ENCODE measurements around the gene TAMALIN. TPM values are rescaled to one million over a fixed set of nuclear protein-coding genes. Genes with fewer than 3 reads are reported as not detected.
A peak's percentile ranks its signal among the peaks of the same experiment; 100 is the strongest.

Gene TAMALIN
- total RNA-seq, 2 experiments from 2014 or later, result 26.0 to 26.4 TPM

DNA sequence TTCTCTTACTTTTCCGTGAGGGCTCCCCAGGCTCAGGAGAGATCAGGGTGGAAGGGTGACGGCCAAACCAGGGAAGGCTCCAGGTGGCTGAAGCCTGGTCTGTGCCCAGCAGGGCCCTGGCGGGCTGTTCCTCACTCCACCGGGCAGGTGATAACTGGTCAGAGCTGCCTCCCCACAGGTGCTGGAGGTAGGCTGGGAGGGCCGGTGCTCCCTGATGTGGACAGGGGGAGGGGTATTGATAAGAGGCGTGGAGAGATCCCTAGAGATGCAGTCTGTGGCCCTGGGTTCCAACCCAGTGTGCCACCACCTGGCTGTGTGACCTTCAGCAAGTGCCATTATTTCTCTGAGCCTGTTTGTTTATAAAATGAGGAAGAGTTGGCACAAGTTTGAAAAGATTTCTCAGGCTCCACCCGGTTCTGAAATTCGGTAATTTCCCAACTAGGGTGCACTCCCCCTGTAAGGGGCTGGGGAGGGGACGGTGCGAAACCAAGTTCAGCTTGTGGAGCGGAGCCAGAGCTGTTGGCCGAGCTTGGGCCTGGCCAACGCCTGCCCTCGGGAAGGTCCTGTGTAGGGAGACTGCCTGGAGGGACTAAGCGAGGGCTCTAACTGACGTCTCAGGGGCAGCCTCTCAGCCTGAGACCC, 43.5 kb downstream of the TAMALIN start:
- POLR2A ChIA-PET, result interaction anchor here (0.6 to 3.2 kb wide), 9 partner anchors 7 to 35 kb away, joined by 3 to 26 read pairs (median 9); partner anchors contain the start of gene ATG101
- H3K27me3 Mint-ChIP-seq, result no peaks in the 10 kb centered on the region

DNA sequence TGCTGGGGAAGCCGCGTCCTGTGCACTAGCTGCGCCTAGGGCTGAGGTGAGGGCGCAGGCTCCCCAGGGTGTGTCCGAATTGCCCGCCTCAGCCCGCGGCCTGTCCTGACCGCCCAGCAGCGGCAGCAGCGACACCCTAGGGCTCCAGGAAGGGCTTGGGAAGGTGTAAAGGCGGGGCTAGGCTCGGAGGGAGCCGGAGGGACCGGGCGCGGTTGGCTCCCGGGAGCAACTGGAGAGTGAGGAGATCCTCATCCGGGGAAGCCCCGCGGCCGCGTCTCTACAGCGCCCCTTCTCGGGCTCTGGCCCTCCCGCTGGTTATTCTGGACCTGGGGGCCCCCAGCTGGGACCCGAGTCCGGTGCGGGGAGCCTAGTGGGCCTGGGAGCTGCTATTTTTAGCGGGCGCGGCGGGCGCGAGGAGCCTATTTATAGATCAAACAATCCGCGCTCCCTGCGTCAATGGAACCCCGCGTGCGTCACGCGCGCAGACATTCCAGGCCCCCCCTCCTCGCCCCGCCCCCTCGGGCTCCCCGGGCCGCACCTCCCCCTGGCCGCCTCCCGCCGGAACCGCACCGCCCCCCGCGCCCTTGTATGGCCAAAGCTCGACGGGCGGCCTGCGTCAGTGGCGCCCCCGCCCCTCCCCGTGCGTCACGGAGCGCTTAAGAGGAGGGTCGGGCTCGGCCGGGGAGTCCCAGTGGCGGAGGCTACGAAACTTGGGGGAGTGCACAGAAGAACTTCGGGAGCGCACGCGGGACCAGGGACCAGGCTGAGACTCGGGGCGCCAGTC, 44.2 kb downstream of the TAMALIN start, which contains the start of gene NR4A1:
NR4A1 (plus strand) TSS at position 685 of the 784 bp plus-strand sequence. CDS start 2,887 bp downstream, outside the sequence.
- ChIA-PET CTCF (interaction anchor here (0.8 to 27.5 kb wide), 9 partner anchors 9 to 57 kb away, joined by 3 to 602 read pairs (median 5); partner anchors contain the start of gene ATG101), POLR2A (interaction anchor here (0.6 to 3.2 kb wide), 11 partner anchors 8 to 1533 kb away, joined by 3 to 26 read pairs (median 9); partner anchors contain the start of gene ATG101)
- Mint-ChIP-seq H3K4me3 (peak within 1 kb of the TSS; percentile 95), H3K27ac (peak within 1 kb of the TSS; percentile 93), H3K4me1 (ENCODE audit: low read depth) (peaks cover 39% of the 10 kb centered on the region), H3K27me3 (no peaks in the 10 kb centered on the region), H3K9me3 (no peaks in the 10 kb centered on the region), H3K36me3 (ENCODE audit: low read depth) (peaks cover 37% of the 10 kb centered on the region)
- TF ChIP-seq CTCF (IDR thresholded peaks at IDR 0.05), result no peak
- ATAC-seq, result peak; percentile 93
- intact Hi-C loops (cut with micrococcal nuclease), result no loop called here
- peak; percentile 99 for DNase-seq

More for the DNA sequence above, 43.5 kb downstream of the TAMALIN start:
- CTCF ChIA-PET, result interaction anchor here (1.3 to 27.5 kb wide), 7 partner anchors 10 to 57 kb away, joined by 3 to 602 read pairs (median 7); partner anchors contain the start of gene ATG101
- DNase-seq (no peak), ATAC-seq (no peak)
- Mint-ChIP-seq H3K36me3 (ENCODE audit: low read depth) (peaks cover 33% of the 10 kb centered on the region), H3K4me3 (peak overlapping the region; percentile 95), H3K9me3 (no peaks in the 10 kb centered on the region), H3K4me1 (ENCODE audit: low read depth) (peaks cover 44% of the 10 kb centered on the region), H3K27ac (peak overlapping the region; percentile 92)
- intact Hi-C loops (cut with micrococcal nuclease), result no loop called here
- TF ChIP-seq CTCF (IDR thresholded peaks at IDR 0.05), result no peak

DNA sequence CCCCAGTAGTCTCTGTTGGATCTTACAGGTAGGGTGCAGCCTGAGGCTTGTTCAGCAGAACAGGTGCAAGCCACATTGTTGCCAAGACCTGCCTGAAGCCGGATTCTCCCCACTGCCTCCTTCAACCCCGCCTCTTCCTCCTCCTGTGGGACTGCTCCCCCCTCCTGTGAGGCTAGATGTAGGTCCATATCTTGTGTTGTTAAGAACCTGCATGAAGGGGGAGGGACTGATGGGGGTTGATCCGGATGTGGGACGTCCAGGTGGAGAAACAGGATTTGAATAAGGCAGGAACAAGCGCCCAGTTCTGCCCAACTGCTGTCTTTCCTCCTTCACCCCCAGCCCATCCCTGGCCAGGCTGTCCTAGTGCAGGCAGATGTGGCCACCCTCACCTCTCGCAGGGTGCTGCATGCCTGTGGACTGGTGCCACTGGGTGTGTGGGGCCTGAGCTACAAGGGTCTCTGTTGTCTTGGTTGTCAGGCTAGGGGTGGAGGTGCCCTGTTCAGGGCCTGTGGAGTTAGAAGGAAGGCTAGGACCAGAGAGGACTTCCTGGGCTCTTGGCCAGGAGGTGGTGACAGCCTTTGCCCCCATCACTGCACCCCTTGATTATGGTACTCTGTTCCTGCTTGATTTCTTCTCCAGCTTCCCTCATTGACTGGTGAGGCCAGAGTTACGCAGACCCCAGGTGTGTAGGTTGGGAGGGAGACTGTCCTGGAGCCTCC, 45.9 kb downstream of the TAMALIN start:
- peak; percentile 36 for DNase-seq
- ATAC-seq, result no peak
- H3K9me3 Mint-ChIP-seq, result no peaks in the 10 kb centered on the region
- ChIA-PET POLR2A (interaction anchor here (1.6 to 3.2 kb wide), 3 partner anchors 8 to 27 kb away, joined by 6 to 16 read pairs (median 15); no protein-coding TSS in a partner anchor), CTCF (interaction anchor here (0.9 to 27.5 kb wide), 3 partner anchors 13 to 30 kb away, joined by 3 to 602 read pairs (median 14); no protein-coding TSS in a partner anchor)
- H3K27me3 Mint-ChIP-seq, result no peaks in the 10 kb centered on the region
- peak overlapping the region; percentile 93 for H3K27ac Mint-ChIP-seq
- H3K4me1 Mint-ChIP-seq (ENCODE audit: low read depth), result peaks cover 33% of the 10 kb centered on the region
- TF ChIP-seq CTCF (IDR thresholded peaks at IDR 0.05), result no peak
- H3K36me3 Mint-ChIP-seq (ENCODE audit: low read depth), result peaks cover 49% of the 10 kb centered on the region
- intact Hi-C loops (cut with micrococcal nuclease), result no loop called here
- peak overlapping the region; percentile 95 for H3K4me3 Mint-ChIP-seq

- no peaks in the 10 kb centered on the region for H3K9me3 Mint-ChIP-seq
- POLR2A ChIA-PET, result interaction anchor here (1.0 to 2.5 kb wide), 4 partner anchors 14 to 30 kb away, joined by 3 to 15 read pairs (median 5); partner anchors contain the start of gene ATG101
- H3K4me3 Mint-ChIP-seq, result peak overlapping the region; percentile 95
- CTCF ChIA-PET, result interaction anchor here (0.9 to 27.5 kb wide), 3 partner anchors 16 to 29 kb away, joined by 3 to 602 read pairs (median 5); partner anchors contain the start of gene ATG101
- H3K36me3 Mint-ChIP-seq (ENCODE audit: low read depth), result peaks cover 57% of the 10 kb centered on the region
- no peak for DNase-seq
- intact Hi-C loops (cut with micrococcal nuclease), result no loop called here
- no peak for ATAC-seq
- no peaks in the 10 kb centered on the region for H3K27me3 Mint-ChIP-seq
- peak overlapping the region; percentile 30 for H3K27ac Mint-ChIP-seq
- peaks cover 33% of the 10 kb centered on the region for H3K4me1 Mint-ChIP-seq (ENCODE audit: low read depth)
- TF ChIP-seq CTCF (IDR thresholded peaks at IDR 0.05), result no peak
Observed at GRCh38 chr12:52053536-52054209, 46.9 kb downstream of the TAMALIN start.
